B cell (primary cell): ENCODE data around the gene KLHL26. TPM values are rescaled to one million over a fixed set of nuclear protein-coding genes. Genes with fewer than 3 reads are reported as not detected.

Experiments
- ATAC-seq: fragments of 200-7000 bp; cut with Tn5 transposase; one replicate; pipeline ENCODE4 v1.10.0; 2021; ENCODE audit warnings: low read depth, mild to moderate bottlenecking, moderate number of reproducible peaks, moderate library complexity
- CTCF ChIA-PET: fragments of 350-600 bp; sonication (Branson Sonifier 250); formaldehyde crosslinking; loops from one replicate; lab custom pipeline; 2021; ENCODE audit warnings: antibody characterized with exemption, inconsistent platforms; lab: Charles Lee
- POLR2A ChIA-PET: fragments of 350-600 bp; sonication (Branson Sonifier 250); formaldehyde crosslinking; loops from one replicate; lab custom pipeline; 2021; ENCODE audit warnings: antibody characterized with exemption; lab: Charles Lee
- DNase-seq: peaks from one replicate; pipeline ENCODE4 v3.0.0; 2013
- H2AFZ ChIP-seq: 2 replicates; pipeline ENCODE4 v1.6.1; 2012; ENCODE audit warnings: mild to moderate bottlenecking, low read depth, low read length; ENCODE audit not compliant: insufficient read depth, poor library complexity, severe bottlenecking
- H3K27ac ChIP-seq, 2 donors: 1 replicate in 1 of 2; 2 replicates in 1 of 2; pipeline ENCODE4 v1.5.1; 2012 to 2013; ENCODE audit warnings: low read length in 2 of 2, mild to moderate bottlenecking in 2 of 2, moderate library complexity in 1 of 2
- H3K27me3 ChIP-seq, 4 experiments: fragments of 200-600 bp in 1 of 4; sonication (generic) in 1 of 4; replicated peaks in 1 of 4; 1 replicate in 2 of 4; 2 replicates in 2 of 4; pipeline versions ENCODE4 v1.6.1 to v1.7.0; 2013 to 2016; ENCODE audit warnings: low read length in 3 of 4, mild to moderate bottlenecking in 2 of 4, mixed read lengths in 1 of 4, moderate library complexity in 1 of 4; ENCODE audit not compliant: insufficient read depth in 4 of 4, control insufficient read depth in 3 of 4; ENCODE audit errors: control extremely low read depth in 1 of 4
- H3K36me3 ChIP-seq, 2 experiments: replicated peaks in 1 of 2; 1 replicate in 1 of 2; 2 replicates in 1 of 2; pipeline versions ENCODE4 v1.6.1 to v1.7.1; 2013; ENCODE audit warnings: low read length in 1 of 2; ENCODE audit not compliant: insufficient read depth in 2 of 2, control insufficient read depth in 1 of 2; ENCODE audit errors: control extremely low read depth in 1 of 2, extremely low read depth in 1 of 2
- H3K4me1 ChIP-seq, 2 donors: fragments of 200-600 bp in 1 of 2; sonication (generic) in 1 of 2; 1 replicate in 1 of 2; 2 replicates in 1 of 2; pipeline versions ENCODE4 v1.5.1 to v1.6.1; 2013 to 2017; ENCODE audit warnings: low read length in 2 of 2; ENCODE audit not compliant: control insufficient read depth in 2 of 2, insufficient read depth in 2 of 2
- H3K4me2 ChIP-seq: replicated peaks from 2 replicates; pipeline ENCODE3; 2012; ENCODE audit warnings: mild to moderate bottlenecking, low read depth, low read length; ENCODE audit not compliant: poor library complexity, severe bottlenecking
- H3K4me3 ChIP-seq, 5 experiments: fragments of 200-600 bp in 1 of 5; sonication (generic) in 1 of 5; 1 replicate in 3 of 5; 2 replicates in 2 of 5; pipeline versions ENCODE4 v1.5.1 to v1.7.0; 2011 to 2016; ENCODE audit warnings: low read length in 4 of 5, mild to moderate bottlenecking in 4 of 5, low read depth in 2 of 5, control low read depth in 1 of 5, moderate library complexity in 1 of 5; ENCODE audit not compliant: insufficient read depth in 1 of 5; ENCODE audit errors: control extremely low read depth in 1 of 5, extremely low read depth in 1 of 5
- H3K79me2 ChIP-seq: fragments of 200-600 bp; sonication (generic); one replicate; pipeline ENCODE4 v1.6.0; 2016; ENCODE audit warnings: low read length; ENCODE audit not compliant: control insufficient read depth, insufficient read depth
- H3K9ac ChIP-seq: fragments of 200-600 bp; sonication (generic); 2 replicates; pipeline ENCODE4 v1.6.1; 2017; ENCODE audit warnings: mild to moderate bottlenecking, low read length, moderate library complexity
- H3K9me3 ChIP-seq, 3 donors: one replicate each; pipeline versions ENCODE4 v1.6.1 to v1.7.1; 2013; ENCODE audit warnings: low read length in 2 of 3; ENCODE audit not compliant: control insufficient read depth in 2 of 3, insufficient read depth in 1 of 3; ENCODE audit errors: control extremely low read depth in 1 of 3
- H4K20me1 ChIP-seq: 2 replicates; pipeline ENCODE4 v1.6.0; 2012; ENCODE audit warnings: mild to moderate bottlenecking, low read length; ENCODE audit not compliant: insufficient read depth, control insufficient read depth, poor library complexity, severe bottlenecking
- H3K27ac Mint-ChIP-seq: one replicate; pipeline ENCODE4 v1.8.0; 2021; ENCODE audit warnings: mixed read lengths
- H3K27me3 Mint-ChIP-seq: one replicate; pipeline ENCODE4 v1.8.0; 2021; ENCODE audit warnings: mixed read lengths
- H3K4me1 Mint-ChIP-seq: one replicate; pipeline ENCODE4 v1.8.0; 2021; ENCODE audit warnings: mixed read lengths
- H3K4me3 Mint-ChIP-seq: one replicate; pipeline ENCODE4 v1.8.0; 2021; ENCODE audit warnings: mixed read lengths
- H3K9me3 Mint-ChIP-seq: one replicate; pipeline ENCODE4 v1.8.0; 2022; ENCODE audit warnings: mixed read lengths; ENCODE audit not compliant: insufficient read depth
- EZH2 ChIP-seq: IDR thresholded peaks from 2 replicates; pipeline ENCODE4 v1.6.1; 2012; ENCODE audit warnings: borderline replicate concordance, low read depth, mild to moderate bottlenecking, moderate library complexity, low read length; ENCODE audit not compliant: insufficient read depth, poor library complexity, severe bottlenecking
- WGBS: methylation state at CpG from one replicate; pipeline ENCODE4 v1.1.5; 2013; ENCODE audit warnings: missing lambda C conversion rate; ENCODE audit not compliant: insufficient coverage; 5-methylcytosine and 5-hydroxymethylcytosine counted together
- intact Hi-C: fragments of 100-400 bp; cut with micrococcal nuclease; formaldehyde crosslinking; loops from one replicate; pipeline ENCODE4 v1.10.0; 2022
- polyA plus RNA-seq: library from polyadenylated mRNA; depleted of rRNA; stranded (reverse); fragments of >200 nt; gene quantifications from 2 replicates; pipeline ENCODE4 v1.2.3, GENCODE V29; 2012
- total RNA-seq, 2 donors: library from RNA; stranded (reverse); fragments of 120-200 nt in 1 of 2; gene quantifications; 1 replicate in 1 of 2; 2 replicates in 1 of 2; pipeline versions ENCODE4 v1.2.3 to v1.2.4, GENCODE V29; 2013 to 2022
- TF ChIP-seq, protein P1 (sequence below): fragments of 200-600 bp; IDR thresholded peaks from one replicate; pipeline ENCODE4 v1.8.0; 2022; ENCODE audit warnings: antibody characterized with exemption, mild to moderate bottlenecking

KLHL26 gene
- total and polyA plus RNA-seq, 2 donors (not counting 1 experiment from before 2014, with no cell fraction given): 5.0 to 14.6 TPM

DNA sequence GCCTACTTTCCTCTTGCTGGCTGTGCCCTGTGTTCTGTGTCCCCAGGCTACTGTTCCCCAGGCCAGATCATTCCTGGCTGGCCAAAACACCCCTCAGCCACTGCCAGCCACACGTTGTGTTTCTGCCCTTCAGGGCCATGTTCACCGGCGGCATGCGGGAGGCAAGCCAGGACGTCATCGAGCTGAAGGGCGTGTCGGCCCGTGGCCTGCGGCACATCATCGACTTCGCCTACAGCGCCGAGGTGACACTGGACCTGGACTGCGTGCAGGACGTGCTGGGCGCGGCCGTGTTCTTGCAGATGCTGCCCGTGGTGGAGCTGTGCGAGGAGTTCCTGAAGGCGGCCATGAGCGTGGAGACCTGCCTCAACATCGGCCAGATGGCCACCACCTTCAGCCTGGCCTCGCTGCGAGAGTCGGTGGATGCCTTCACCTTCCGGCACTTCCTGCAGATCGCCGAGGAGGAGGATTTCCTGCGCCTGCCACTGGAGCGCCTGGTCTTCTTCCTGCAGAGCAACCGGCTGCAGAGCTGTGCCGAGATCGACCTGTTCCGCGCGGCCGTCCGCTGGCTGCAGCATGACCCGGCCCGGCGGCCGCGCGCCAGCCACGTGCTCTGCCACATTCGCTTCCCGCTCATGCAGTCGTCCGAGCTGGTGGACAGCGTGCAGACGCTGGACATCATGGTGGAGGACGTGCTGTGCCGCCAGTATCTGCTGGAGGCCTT is 30.9 kb downstream of the KLHL26 start:
- 98% methylated on average over 53 of the region's 55 CpGs for WGBS
- Histone ChIP-seq H3K9me3 (peaks cover 0 to 3% (median 0%) of the 10 kb centered on the region in 3 donors), H3K9ac (no peak overlapping the region), H2AFZ (no peak overlapping the region), H3K27ac (no peak overlapping the region), H4K20me1 (no peaks in the 10 kb centered on the region), H3K27me3 (no peaks in the 10 kb centered on the region), H3K4me2 (no peak overlapping the region), H3K4me1 (peaks cover 0 to 23% of the 10 kb centered on the region in 2 donors), H3K79me2 (no peaks in the 10 kb centered on the region), H3K36me3 (peaks cover 0 to 18% of the 10 kb centered on the region in 2 experiments), H3K4me3 (no peak overlapping the region)
- DNase-seq (no peak), ATAC-seq (no peak)
- H3K27me3 Mint-ChIP-seq: no peaks in the 10 kb centered on the region
- peaks cover 9% of the 10 kb centered on the region for H3K4me1 Mint-ChIP-seq
- no peak overlapping the region for H3K4me3 Mint-ChIP-seq
- H3K27ac Mint-ChIP-seq: no peak overlapping the region
- ChIA-PET POLR2A (no interaction called here), CTCF (no interaction called here)
- TF ChIP-seq EZH2: no peak
- TF ChIP-seq, protein P1, sequence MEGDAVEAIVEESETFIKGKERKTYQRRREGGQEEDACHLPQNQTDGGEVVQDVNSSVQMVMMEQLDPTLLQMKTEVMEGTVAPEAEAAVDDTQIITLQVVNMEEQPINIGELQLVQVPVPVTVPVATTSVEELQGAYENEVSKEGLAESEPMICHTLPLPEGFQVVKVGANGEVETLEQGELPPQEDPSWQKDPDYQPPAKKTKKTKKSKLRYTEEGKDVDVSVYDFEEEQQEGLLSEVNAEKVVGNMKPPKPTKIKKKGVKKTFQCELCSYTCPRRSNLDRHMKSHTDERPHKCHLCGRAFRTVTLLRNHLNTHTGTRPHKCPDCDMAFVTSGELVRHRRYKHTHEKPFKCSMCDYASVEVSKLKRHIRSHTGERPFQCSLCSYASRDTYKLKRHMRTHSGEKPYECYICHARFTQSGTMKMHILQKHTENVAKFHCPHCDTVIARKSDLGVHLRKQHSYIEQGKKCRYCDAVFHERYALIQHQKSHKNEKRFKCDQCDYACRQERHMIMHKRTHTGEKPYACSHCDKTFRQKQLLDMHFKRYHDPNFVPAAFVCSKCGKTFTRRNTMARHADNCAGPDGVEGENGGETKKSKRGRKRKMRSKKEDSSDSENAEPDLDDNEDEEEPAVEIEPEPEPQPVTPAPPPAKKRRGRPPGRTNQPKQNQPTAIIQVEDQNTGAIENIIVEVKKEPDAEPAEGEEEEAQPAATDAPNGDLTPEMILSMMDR: no peak
- H3K9me3 Mint-ChIP-seq: no peaks in the 10 kb centered on the region
- intact Hi-C loops: no loop called here

DNA sequence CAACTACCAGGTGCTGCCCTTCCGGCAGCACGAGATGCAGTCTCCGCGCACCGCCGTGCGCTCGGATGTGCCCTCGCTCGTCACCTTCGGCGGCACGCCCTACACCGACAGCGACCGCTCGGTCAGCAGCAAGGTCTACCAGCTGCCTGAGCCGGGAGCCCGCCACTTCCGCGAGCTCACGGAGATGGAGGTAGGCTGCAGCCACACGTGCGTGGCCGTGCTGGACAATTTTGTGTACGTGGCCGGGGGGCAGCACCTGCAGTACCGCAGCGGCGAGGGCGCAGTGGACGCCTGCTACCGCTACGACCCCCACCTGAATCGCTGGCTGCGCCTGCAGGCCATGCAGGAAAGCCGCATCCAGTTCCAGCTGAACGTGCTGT is 31.4 kb downstream of the KLHL26 start:
- TF ChIP-seq, protein P1: no peak
- no peak for TF ChIP-seq EZH2
- Histone ChIP-seq H3K9ac (no peak overlapping the region), H3K27ac (no peak overlapping the region), H3K27me3 (no peaks in the 10 kb centered on the region), H3K9me3 (peaks cover 0 to 3% (median 0%) of the 10 kb centered on the region in 3 donors), H3K4me1 (peaks cover 0 to 23% of the 10 kb centered on the region in 2 donors), H3K36me3 (peaks cover 0 to 18% of the 10 kb centered on the region in 2 experiments), H2AFZ (no peak overlapping the region), H3K79me2 (no peaks in the 10 kb centered on the region), H3K4me3 (no peak overlapping the region), H3K4me2 (no peak overlapping the region), H4K20me1 (no peaks in the 10 kb centered on the region)
- intact Hi-C loops: no loop called here
- ATAC-seq: no peak
- ChIA-PET CTCF (no interaction called here), POLR2A (no interaction called here)
- H3K27ac Mint-ChIP-seq: no peak overlapping the region
- WGBS: 98% methylated on average over 38 of the region's 38 CpGs
- no peak overlapping the region for H3K4me3 Mint-ChIP-seq
- no peaks in the 10 kb centered on the region for H3K9me3 Mint-ChIP-seq
- no peaks in the 10 kb centered on the region for H3K27me3 Mint-ChIP-seq
- DNase-seq: no peak
- H3K4me1 Mint-ChIP-seq: peaks cover 9% of the 10 kb centered on the region
